Activated CD4-positive, alpha-beta T cell treated with anti-CD3 and anti-CD28 coated beads, Interleukin-2, amount 10 ng/mL, durations not matched to agents 7 days and 5 days (primary cell): ENCODE measurements around the gene KCTD1. TPM values are rescaled to one million over a fixed set of nuclear protein-coding genes. Genes with fewer than 3 reads are reported as not detected.
"Not testable (repeated sequence)": the region's sequence is repeated elsewhere in the genome, so short reads cannot be mapped to it uniquely, and the experiment has no call there.

Experiments
- CTCF ChIA-PET: fragments of 350-600 bp; sonication (Branson Sonifier 250); formaldehyde crosslinking; loops from one replicate; lab custom pipeline; 2021; ENCODE audit warnings: antibody characterized with exemption; lab: Charles Lee
- POLR2A ChIA-PET: fragments of 350-600 bp; sonication (Branson Sonifier 250); formaldehyde crosslinking; loops from one replicate; lab custom pipeline; 2021; ENCODE audit warnings: antibody characterized with exemption; lab: Charles Lee
- DNase-seq: peaks from one replicate; pipeline ENCODE4 v3.0.0-alpha.2; 2020
- H3K27ac Mint-ChIP-seq: one replicate; pipeline ENCODE4 v1.8.0; 2021; ENCODE audit warnings: mild to moderate bottlenecking, moderate library complexity, mixed read lengths
- H3K27me3 Mint-ChIP-seq: one replicate; pipeline ENCODE4 v1.8.0; 2021; ENCODE audit warnings: mixed read lengths
- H3K36me3 Mint-ChIP-seq: one replicate; pipeline ENCODE4 v1.8.0; 2021; ENCODE audit warnings: low read depth, mixed read lengths
- H3K4me1 Mint-ChIP-seq: one replicate; pipeline ENCODE4 v1.8.0; 2021; ENCODE audit warnings: mixed read lengths
- H3K4me3 Mint-ChIP-seq: one replicate; pipeline ENCODE4 v1.8.0; 2021; ENCODE audit warnings: mild to moderate bottlenecking, moderate library complexity, mixed read lengths
- H3K9me3 Mint-ChIP-seq: one replicate; pipeline ENCODE4 v1.8.0; 2021; ENCODE audit warnings: mixed read lengths
- total RNA-seq, 2 experiments: library from RNA; stranded (reverse); gene quantifications; one replicate each; pipeline ENCODE4 v1.2.3, GENCODE V29; 2021

The KCTD1 gene
- total RNA-seq, 2 experiments from 2014 or later = 4.2 to 5.3 TPM

GRCh38 chr18:26450989-26451682 lies 97.2 kb downstream of the KCTD1 start:
- H3K27me3 Mint-ChIP-seq = no peaks in the 10 kb centered on the region
- DNase-seq = no peak
- ChIA-PET CTCF (no interaction called here), POLR2A (no interaction called here)
- H3K4me1 Mint-ChIP-seq = no peaks in the 10 kb centered on the region
- H3K36me3 Mint-ChIP-seq = no peaks in the 10 kb centered on the region
- no peak overlapping the region for H3K27ac Mint-ChIP-seq
- H3K4me3 Mint-ChIP-seq = no peak overlapping the region
- H3K9me3 Mint-ChIP-seq = no peaks in the 10 kb centered on the region

DNA sequence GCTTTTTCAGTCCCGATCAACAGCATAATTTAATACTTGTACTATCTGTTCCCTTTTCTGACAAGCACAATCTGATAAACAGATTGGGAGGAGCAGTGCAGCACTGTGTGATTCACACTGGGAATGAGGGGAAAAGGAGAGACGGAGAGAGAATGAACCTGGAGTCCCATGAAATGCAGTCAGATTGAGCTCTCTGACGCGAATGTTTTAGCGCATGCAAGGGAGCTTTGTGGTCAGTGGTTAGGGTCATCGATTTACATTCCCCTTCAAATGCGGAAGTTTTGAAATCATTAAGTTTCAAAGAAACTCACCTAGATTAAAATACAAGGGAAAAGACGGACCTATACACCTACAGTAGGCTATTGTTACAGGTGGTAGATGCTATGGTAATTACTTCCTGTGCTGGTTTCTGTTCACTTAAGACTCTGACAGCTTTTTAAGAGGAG lies 99.6 kb downstream of the KCTD1 start:
- no peak for DNase-seq
- Mint-ChIP-seq H3K9me3 (no peaks in the 10 kb centered on the region), H3K27me3 (peaks cover 8% of the 10 kb centered on the region), H3K4me3 (no peak overlapping the region), H3K4me1 (no peaks in the 10 kb centered on the region), H3K27ac (no peak overlapping the region), H3K36me3 (no peaks in the 10 kb centered on the region)
- CTCF ChIA-PET = interaction anchor here (1.2 kb wide), 1 partner anchor 33 kb away, joined by 3 read pairs; no protein-coding TSS in a partner anchor
- POLR2A ChIA-PET = no interaction called here

DNA sequence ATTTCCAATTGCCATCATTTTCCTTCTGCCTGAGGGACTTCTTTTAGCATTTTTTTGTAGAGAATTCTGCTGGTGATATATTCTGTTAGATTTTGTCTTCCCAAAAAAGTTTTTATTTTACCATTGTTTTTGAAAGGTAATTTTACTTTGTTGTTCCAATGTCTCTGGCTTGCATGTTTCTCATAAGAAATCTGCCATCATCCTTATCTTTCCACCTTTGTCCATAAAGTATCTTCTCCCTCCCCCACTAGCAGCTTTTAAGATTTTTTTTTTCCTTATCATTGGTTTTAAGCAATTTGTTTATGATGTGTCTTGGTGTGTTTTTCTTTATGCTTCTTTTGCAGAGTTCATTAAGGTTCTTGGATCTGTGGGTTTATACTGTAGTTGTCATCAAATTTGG lies 104.5 kb downstream of the KCTD1 start:
- Mint-ChIP-seq H3K9me3 (no peaks in the 10 kb centered on the region), H3K4me3 (no peak overlapping the region), H3K27ac (no peak overlapping the region), H3K4me1 (no peaks in the 10 kb centered on the region), H3K36me3 (no peaks in the 10 kb centered on the region), H3K27me3 (peaks cover 8% of the 10 kb centered on the region)
- DNase-seq = no peak
- ChIA-PET POLR2A (no interaction called here), CTCF (no interaction called here)

DNA sequence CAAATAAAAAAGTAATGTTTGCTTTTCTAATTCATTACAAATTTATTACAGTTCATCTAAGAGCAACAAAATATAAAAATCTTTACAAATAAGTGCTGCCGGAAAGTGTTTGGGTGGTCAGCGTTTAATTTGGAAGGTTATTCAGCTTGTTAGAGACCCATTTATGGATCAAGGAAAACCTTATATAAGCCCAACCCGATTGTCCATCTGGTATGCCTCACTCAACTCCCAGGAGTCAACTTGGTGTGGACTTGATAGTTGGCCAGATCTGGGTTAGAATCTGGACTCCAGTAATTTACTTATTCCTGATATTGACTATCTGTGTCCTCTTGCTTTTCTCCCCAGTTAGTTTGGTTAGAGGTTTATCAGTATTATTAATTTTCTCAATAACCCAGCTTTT lies 106.2 kb downstream of the KCTD1 start:
- Mint-ChIP-seq H3K27me3 (peaks cover 8% of the 10 kb centered on the region), H3K4me3 (no peak overlapping the region), H3K27ac (no peak overlapping the region), H3K4me1 (no peaks in the 10 kb centered on the region), H3K36me3 (no peaks in the 10 kb centered on the region), H3K9me3 (no peaks in the 10 kb centered on the region)
- ChIA-PET POLR2A (no interaction called here), CTCF (no interaction called here)
- no peak for DNase-seq

DNA sequence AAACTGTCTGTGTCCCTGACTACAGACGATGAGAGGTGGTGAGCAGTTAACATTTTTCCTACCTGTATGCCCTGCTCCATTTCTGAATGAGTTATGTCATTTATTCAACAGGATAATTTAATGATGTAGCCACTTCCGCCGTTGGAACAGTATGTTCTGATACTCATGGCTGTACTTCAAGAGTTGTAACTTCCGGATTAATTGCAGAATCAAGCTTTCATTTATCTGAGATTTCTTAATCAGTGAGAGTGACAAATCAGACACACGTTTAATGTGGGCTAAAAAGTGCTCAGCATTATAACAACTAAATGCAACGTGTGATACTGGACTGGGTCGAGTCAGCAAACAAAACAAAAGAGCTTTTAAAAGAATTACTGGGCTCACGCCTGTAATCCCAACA lies 107.7 kb downstream of the KCTD1 start:
- no peak for DNase-seq
- ChIA-PET CTCF (no interaction called here), POLR2A (interaction anchor here (0.6 kb wide), 1 partner anchor 280 kb away, joined by 3 read pairs; no protein-coding TSS in a partner anchor)
- Mint-ChIP-seq H3K4me1 (no peaks in the 10 kb centered on the region), H3K27ac (no peak overlapping the region), H3K36me3 (no peaks in the 10 kb centered on the region), H3K27me3 (peaks cover 10% of the 10 kb centered on the region), H3K9me3 (no peaks in the 10 kb centered on the region), H3K4me3 (no peak overlapping the region)

- H3K4me3 Mint-ChIP-seq = no peak overlapping the region
- H3K36me3 Mint-ChIP-seq = no peaks in the 10 kb centered on the region
- H3K27ac Mint-ChIP-seq = no peak overlapping the region
- no peaks in the 10 kb centered on the region for H3K9me3 Mint-ChIP-seq
- H3K27me3 Mint-ChIP-seq = peaks cover 6% of the 10 kb centered on the region
- CTCF ChIA-PET = no interaction called here
- no peak for DNase-seq
- H3K4me1 Mint-ChIP-seq = no peaks in the 10 kb centered on the region
- POLR2A ChIA-PET = no interaction called here
Measured at GRCh38 chr18:26439537-26439936, 108.8 kb downstream of the KCTD1 start.

- peaks cover 4% of the 10 kb centered on the region for H3K27me3 Mint-ChIP-seq
- H3K9me3 Mint-ChIP-seq = no peaks in the 10 kb centered on the region
- no peaks in the 10 kb centered on the region for H3K4me1 Mint-ChIP-seq
- H3K4me3 Mint-ChIP-seq = no peak overlapping the region
- POLR2A ChIA-PET = no interaction called here
- H3K27ac Mint-ChIP-seq = no peak overlapping the region
- DNase-seq = no peak
- CTCF ChIA-PET = no interaction called here
- H3K36me3 Mint-ChIP-seq = no peaks in the 10 kb centered on the region
Measured at GRCh38 chr18:26438980-26439379, 109.4 kb downstream of the KCTD1 start.

GRCh38 chr18:26437634-26438033 lies 110.7 kb downstream of the KCTD1 start:
- H3K27me3 Mint-ChIP-seq, CTCF ChIA-PET, POLR2A ChIA-PET, H3K9me3 Mint-ChIP-seq, H3K27ac Mint-ChIP-seq, H3K36me3 Mint-ChIP-seq, DNase-seq, H3K4me3 Mint-ChIP-seq, H3K4me1 Mint-ChIP-seq: not testable (repeated sequence)

GRCh38 chr18:26436176-26437051 lies 111.9 kb downstream of the KCTD1 start:
- H3K27me3 Mint-ChIP-seq = peaks cover 2% of the 10 kb centered on the region
- POLR2A ChIA-PET = no interaction called here
- no peaks in the 10 kb centered on the region for H3K9me3 Mint-ChIP-seq
- H3K27ac Mint-ChIP-seq = no peak overlapping the region
- CTCF ChIA-PET = interaction anchor here (1.0 kb wide), 1 partner anchor 43 kb away, joined by 3 read pairs; no protein-coding TSS in a partner anchor
- no peaks in the 10 kb centered on the region for H3K4me1 Mint-ChIP-seq
- DNase-seq = no peak
- H3K4me3 Mint-ChIP-seq = no peak overlapping the region
- no peaks in the 10 kb centered on the region for H3K36me3 Mint-ChIP-seq

GRCh38 chr18:26435415-26436095 lies 112.8 kb downstream of the KCTD1 start:
- peaks cover 2% of the 10 kb centered on the region for H3K27me3 Mint-ChIP-seq
- POLR2A ChIA-PET = no interaction called here
- CTCF ChIA-PET = interaction anchor here (1.0 kb wide), 1 partner anchor 44 kb away, joined by 3 read pairs; no protein-coding TSS in a partner anchor
- no peak overlapping the region for H3K27ac Mint-ChIP-seq
- H3K4me3 Mint-ChIP-seq = no peak overlapping the region
- H3K36me3 Mint-ChIP-seq = no peaks in the 10 kb centered on the region
- no peak for DNase-seq
- H3K9me3 Mint-ChIP-seq = no peaks in the 10 kb centered on the region
- no peaks in the 10 kb centered on the region for H3K4me1 Mint-ChIP-seq

GRCh38 chr18:26434887-26435286 lies 113.5 kb downstream of the KCTD1 start:
- POLR2A ChIA-PET = no interaction called here
- H3K4me1 Mint-ChIP-seq = no peaks in the 10 kb centered on the region
- DNase-seq = no peak
- no peaks in the 10 kb centered on the region for H3K9me3 Mint-ChIP-seq
- CTCF ChIA-PET = no interaction called here
- peaks cover 2% of the 10 kb centered on the region for H3K27me3 Mint-ChIP-seq
- no peaks in the 10 kb centered on the region for H3K36me3 Mint-ChIP-seq
- no peak overlapping the region for H3K27ac Mint-ChIP-seq
- no peak overlapping the region for H3K4me3 Mint-ChIP-seq

DNA sequence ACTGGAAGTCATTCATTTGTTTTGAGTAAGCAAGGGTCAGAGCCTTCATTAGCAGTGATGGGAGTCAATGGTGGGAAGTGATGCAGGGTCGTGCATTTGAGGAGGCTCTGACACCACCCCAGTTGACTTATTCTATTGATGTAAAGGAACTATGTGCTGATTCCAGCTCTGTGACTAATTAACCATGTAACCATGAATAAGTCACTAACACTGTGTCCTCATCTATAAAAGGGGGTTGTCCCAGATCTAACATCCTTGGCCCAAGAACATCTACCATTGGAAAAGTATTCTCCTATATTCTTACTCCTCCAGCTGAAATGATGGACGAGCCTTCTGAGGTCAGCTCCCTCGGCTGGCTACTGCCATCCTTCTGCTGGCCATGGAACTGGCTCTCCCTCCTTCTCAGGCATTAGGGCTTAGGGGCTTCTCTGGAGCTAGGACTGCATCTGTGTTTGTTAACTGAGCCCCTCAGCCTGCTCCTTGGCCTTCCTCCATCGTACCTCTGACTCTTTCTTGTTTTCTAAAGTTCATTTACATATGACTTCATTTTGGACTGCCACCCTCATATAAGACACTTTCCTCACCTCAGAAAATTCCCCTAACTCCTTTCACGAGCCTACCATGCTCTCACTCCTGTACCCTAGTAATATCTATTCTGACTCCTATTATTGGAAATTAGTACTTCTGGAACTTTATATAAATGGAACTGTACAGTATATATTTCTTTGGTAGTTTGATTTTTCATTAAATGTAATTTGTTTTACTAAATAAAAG lies 115.5 kb downstream of the KCTD1 start:
- no peak overlapping the region for H3K27ac Mint-ChIP-seq
- H3K9me3 Mint-ChIP-seq = no peaks in the 10 kb centered on the region
- H3K36me3 Mint-ChIP-seq = no peaks in the 10 kb centered on the region
- H3K4me1 Mint-ChIP-seq = no peaks in the 10 kb centered on the region
- no peak overlapping the region for H3K4me3 Mint-ChIP-seq
- peaks cover 2% of the 10 kb centered on the region for H3K27me3 Mint-ChIP-seq
- ChIA-PET CTCF (interaction anchor here (1.7 kb wide), 1 partner anchor 137 kb away, joined by 3 read pairs; no protein-coding TSS in a partner anchor), POLR2A (no interaction called here)
- no peak for DNase-seq
